Neural progenitor cell (in vitro differentiated cells): Measurements from ENCODE around the gene MAP3K2. TPM values are rescaled to one million over a fixed set of nuclear protein-coding genes. Genes with fewer than 3 reads are reported as not detected.

ENCODE experiments used
- DNase-seq: peaks from one replicate; pipeline ENCODE4 v3.0.0-alpha.2; 2016; ENCODE audit warnings: low spot score
- H2AFZ ChIP-seq: fragments of 200-600 bp; sonication (generic); replicated peaks from 2 replicates; pipeline ENCODE4 v1.6.1; 2016; ENCODE audit warnings: antibody characterized with exemption
- H3F3A ChIP-seq: fragments of 200-600 bp; sonication (generic); 2 replicates; pipeline ENCODE4 v1.6.1; 2016; ENCODE audit warnings: antibody characterized with exemption, low read depth
- H3K27ac ChIP-seq: fragments of 200-600 bp; sonication (generic); 2 replicates; pipeline ENCODE4 v1.5.1; 2016; ENCODE audit warnings: mild to moderate bottlenecking
- H3K27me3 ChIP-seq: fragments of 200-600 bp; sonication (generic); 2 replicates; pipeline ENCODE4 v1.6.1; 2016; ENCODE audit warnings: mild to moderate bottlenecking, moderate library complexity
- H3K36me3 ChIP-seq: fragments of 200-600 bp; sonication (generic); 2 replicates; pipeline ENCODE4 v1.5.1; 2016
- H3K4me1 ChIP-seq: fragments of 200-600 bp; sonication (generic); 2 replicates; pipeline ENCODE4 v1.6.1; 2016; ENCODE audit warnings: mixed run types
- H3K4me2 ChIP-seq: fragments of 200-600 bp; sonication (generic); 2 replicates; pipeline ENCODE4 v1.6.1; 2016
- H3K4me3 ChIP-seq: fragments of 200-600 bp; sonication (generic); 2 replicates; pipeline ENCODE4 v1.5.1; 2016
- H3K79me2 ChIP-seq: fragments of 200-600 bp; sonication (generic); 2 replicates; pipeline ENCODE4 v1.6.1; 2016; ENCODE audit warnings: low read depth
- H3K9ac ChIP-seq: fragments of 200-600 bp; sonication (generic); 2 replicates; pipeline ENCODE4 v1.6.1; 2016
- H3K9me3 ChIP-seq: fragments of 200-600 bp; sonication (generic); 2 replicates; pipeline ENCODE4 v1.5.1; 2016; ENCODE audit warnings: low read depth
- H4K20me1 ChIP-seq: fragments of 200-600 bp; sonication (generic); 2 replicates; pipeline ENCODE4 v1.6.1; 2016; ENCODE audit warnings: low read depth
- H3K27ac Mint-ChIP-seq: 3 replicates; pipeline ENCODE4 v1.8.0; 2021; ENCODE audit warnings: mixed read lengths
- H3K27me3 Mint-ChIP-seq: 2 replicates; pipeline ENCODE4 v1.8.0; 2022; ENCODE audit warnings: low read depth, mild to moderate bottlenecking, inconsistent platforms, moderate library complexity, mixed read lengths; ENCODE audit not compliant: insufficient read depth
- H3K36me3 Mint-ChIP-seq: 3 replicates; pipeline ENCODE4 v1.8.0; 2021; ENCODE audit warnings: mixed read lengths
- H3K4me1 Mint-ChIP-seq: 3 replicates; pipeline ENCODE4 v1.8.0; 2021; ENCODE audit warnings: mixed read lengths
- H3K4me3 Mint-ChIP-seq: 3 replicates; pipeline ENCODE4 v1.8.0; 2021; ENCODE audit warnings: mild to moderate bottlenecking, moderate library complexity, mixed read lengths
- H3K9me3 Mint-ChIP-seq: 3 replicates; pipeline ENCODE4 v1.8.0; 2020; ENCODE audit warnings: mixed read lengths
- EZH2 ChIP-seq: fragments of 200-600 bp; sonication (generic); IDR thresholded peaks from 2 replicates; pipeline ENCODE4 v1.6.1; 2017; ENCODE audit warnings: antibody characterized with exemption, mild to moderate bottlenecking, moderate library complexity
- EZH2phosphoT487 ChIP-seq: fragments of 200-600 bp; sonication (generic); IDR thresholded peaks from 2 replicates; pipeline ENCODE4 v1.6.1; 2017; ENCODE audit warnings: antibody characterized with exemption
- total RNA-seq: library from RNA; depleted of rRNA; stranded (reverse); fragments of >200 nt; gene quantifications from 2 replicates; pipeline ENCODE4 v1.2.3, GENCODE V29; 2015; ENCODE audit warnings: low replicate concordance
- TF ChIP-seq, protein P1 (sequence below): fragments of 200-600 bp; sonication (generic); IDR thresholded peaks from 2 replicates; pipeline ENCODE4 v1.5.1; 2017; ENCODE audit warnings: antibody characterized with exemption, mild to moderate bottlenecking

Gene MAP3K2
- total RNA-seq, 1 donor from 2014 or later = 24.5 TPM

- Histone ChIP-seq H4K20me1 (no peaks in the 10 kb centered on the region), H3K9ac (no peak overlapping the region), H3K4me1 (no peaks in the 10 kb centered on the region), H3K79me2 (peaks cover 31% of the 10 kb centered on the region), H3K9me3 (no peaks in the 10 kb centered on the region), H3K36me3 (peaks cover 26% of the 10 kb centered on the region), H2AFZ (no peak overlapping the region), H3K27me3 (no peaks in the 10 kb centered on the region), H3K4me2 (no peak overlapping the region), H3K27ac (no peak overlapping the region), H3F3A (no peaks in the 10 kb centered on the region), H3K4me3 (no peak overlapping the region)
- TF ChIP-seq EZH2 (no peak), EZH2phosphoT487 (no peak)
- TF ChIP-seq, protein P1, sequence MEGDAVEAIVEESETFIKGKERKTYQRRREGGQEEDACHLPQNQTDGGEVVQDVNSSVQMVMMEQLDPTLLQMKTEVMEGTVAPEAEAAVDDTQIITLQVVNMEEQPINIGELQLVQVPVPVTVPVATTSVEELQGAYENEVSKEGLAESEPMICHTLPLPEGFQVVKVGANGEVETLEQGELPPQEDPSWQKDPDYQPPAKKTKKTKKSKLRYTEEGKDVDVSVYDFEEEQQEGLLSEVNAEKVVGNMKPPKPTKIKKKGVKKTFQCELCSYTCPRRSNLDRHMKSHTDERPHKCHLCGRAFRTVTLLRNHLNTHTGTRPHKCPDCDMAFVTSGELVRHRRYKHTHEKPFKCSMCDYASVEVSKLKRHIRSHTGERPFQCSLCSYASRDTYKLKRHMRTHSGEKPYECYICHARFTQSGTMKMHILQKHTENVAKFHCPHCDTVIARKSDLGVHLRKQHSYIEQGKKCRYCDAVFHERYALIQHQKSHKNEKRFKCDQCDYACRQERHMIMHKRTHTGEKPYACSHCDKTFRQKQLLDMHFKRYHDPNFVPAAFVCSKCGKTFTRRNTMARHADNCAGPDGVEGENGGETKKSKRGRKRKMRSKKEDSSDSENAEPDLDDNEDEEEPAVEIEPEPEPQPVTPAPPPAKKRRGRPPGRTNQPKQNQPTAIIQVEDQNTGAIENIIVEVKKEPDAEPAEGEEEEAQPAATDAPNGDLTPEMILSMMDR = no peak
- no peak for DNase-seq
- Mint-ChIP-seq H3K27me3 (no peaks in the 10 kb centered on the region), H3K27ac (no peak overlapping the region), H3K4me3 (no peak overlapping the region), H3K4me1 (no peaks in the 10 kb centered on the region), H3K36me3 (peaks cover 43% of the 10 kb centered on the region), H3K9me3 (peaks cover 9% of the 10 kb centered on the region)
These were observed 107.1 kb downstream of the MAP3K2 start for GRCh38 chr2:127280693-127281092.

- no peak overlapping the region for H3K4me3 Mint-ChIP-seq
- no peaks in the 10 kb centered on the region for H3F3A ChIP-seq
- peaks cover 9% of the 10 kb centered on the region for H3K9me3 Mint-ChIP-seq
- no peak overlapping the region for H3K27ac Mint-ChIP-seq
- no peaks in the 10 kb centered on the region for H3K4me1 Mint-ChIP-seq
- H3K36me3 Mint-ChIP-seq = peaks cover 39% of the 10 kb centered on the region
- H3K4me2 ChIP-seq = no peak overlapping the region
- no peak overlapping the region for H2AFZ ChIP-seq
- H3K27me3 Mint-ChIP-seq = no peaks in the 10 kb centered on the region
- no peaks in the 10 kb centered on the region for H3K9me3 ChIP-seq
- no peak overlapping the region for H3K9ac ChIP-seq
- no peaks in the 10 kb centered on the region for H4K20me1 ChIP-seq
- H3K79me2 ChIP-seq = peaks cover 30% of the 10 kb centered on the region
- H3K36me3 ChIP-seq = peaks cover 23% of the 10 kb centered on the region
- H3K27me3 ChIP-seq = no peaks in the 10 kb centered on the region
- H3K27ac ChIP-seq = no peak overlapping the region
- TF ChIP-seq, protein P1 = no peak
- TF ChIP-seq EZH2phosphoT487 (no peak), EZH2 (no peak)
- no peaks in the 10 kb centered on the region for H3K4me1 ChIP-seq
- no peak for DNase-seq
- H3K4me3 ChIP-seq = no peak overlapping the region
These were observed 108.0 kb downstream of the MAP3K2 start for GRCh38 chr2:127279781-127280180.

DNA sequence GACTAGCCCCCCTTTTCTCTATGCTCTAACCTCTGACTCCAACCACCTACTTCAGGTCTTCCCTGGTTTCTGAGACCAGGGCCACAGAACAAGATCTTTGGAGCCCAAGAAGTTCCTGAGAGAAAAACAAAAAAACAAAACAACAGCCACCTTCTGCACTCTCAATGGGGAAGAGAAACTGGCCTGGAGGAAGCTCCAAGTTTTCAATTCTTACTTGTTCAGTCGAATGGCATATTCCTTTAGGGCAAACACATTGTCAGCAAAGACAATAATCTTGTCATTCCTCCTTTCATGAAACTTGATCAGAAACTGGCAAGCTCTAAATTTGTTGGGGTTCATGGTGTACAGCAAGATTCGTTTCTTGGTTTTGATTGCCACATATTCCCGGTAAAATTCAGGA is 108.8 kb downstream of the MAP3K2 start:
- Mint-ChIP-seq H3K9me3 (peaks cover 4% of the 10 kb centered on the region), H3K27me3 (no peaks in the 10 kb centered on the region), H3K36me3 (peaks cover 35% of the 10 kb centered on the region), H3K4me1 (no peaks in the 10 kb centered on the region), H3K4me3 (no peak overlapping the region), H3K27ac (no peak overlapping the region)
- Histone ChIP-seq H3K79me2 (peaks cover 22% of the 10 kb centered on the region), H3K4me3 (no peak overlapping the region), H3K36me3 (peaks cover 14% of the 10 kb centered on the region), H3K9me3 (no peaks in the 10 kb centered on the region), H3K27ac (no peak overlapping the region), H4K20me1 (no peaks in the 10 kb centered on the region), H2AFZ (no peak overlapping the region), H3K4me2 (no peak overlapping the region), H3K9ac (no peak overlapping the region), H3K4me1 (no peaks in the 10 kb centered on the region), H3K27me3 (no peaks in the 10 kb centered on the region), H3F3A (no peaks in the 10 kb centered on the region)
- DNase-seq = no peak
- TF ChIP-seq, protein P1 = no peak
- TF ChIP-seq EZH2phosphoT487 (no peak), EZH2 (no peak)
